GM13976 (cell line): ENCODE results near the gene PTCH1.

ENCODE experiments used
- DNase-seq: peaks from one replicate; pipeline ENCODE4 v3.0.0; 2012; ENCODE audit warnings: low spot score
- CTCF ChIP-seq: IDR thresholded peaks from 2 replicates; pipeline ENCODE4 v1.5.1; 2012; ENCODE audit warnings: borderline replicate concordance, mild to moderate bottlenecking; ENCODE audit not compliant: insufficient read depth; ENCODE audit errors: extremely low read depth, missing control alignments, control extremely low read depth
- in situ Hi-C: fragments of 300-500 bp; cut with MboI; formaldehyde crosslinking; loops from one replicate; pipeline ENCODE4 v1.12.0; 2022; ENCODE audit warnings: low sequenced_read_pairs, mixed read lengths, inconsistent platforms; ENCODE audit not compliant: unreplicated experiment

The PTCH1 gene

GRCh38 chr9:95446984-95447383, 69.8 kb downstream of the PTCH1 start:
- no peak for TF ChIP-seq CTCF
- in situ Hi-C loops = no loop called here

GRCh38 chr9:95446259-95446658, 70.5 kb downstream of the PTCH1 start:
- in situ Hi-C loops = no loop called here
- no peak for TF ChIP-seq CTCF
- DNase-seq = no peak

More at GRCh38 chr9:95446984-95447383, 69.8 kb downstream of the PTCH1 start:
- no peak for DNase-seq

- TF ChIP-seq CTCF = no peak
- in situ Hi-C loops = no loop called here
- no peak for DNase-seq
These were observed 72.6 kb downstream of the PTCH1 start for GRCh38 chr9:95444160-95444559.

- DNase-seq = no peak
- in situ Hi-C loops = no loop called here
- TF ChIP-seq CTCF = no peak
These were observed 73.5 kb downstream of the PTCH1 start for GRCh38 chr9:95443301-95443700.

GRCh38 chr9:95441081-95441480, 75.7 kb downstream of the PTCH1 start:
- TF ChIP-seq CTCF = no peak
- no peak for DNase-seq

GRCh38 chr9:95440447-95440846, 76.3 kb downstream of the PTCH1 start:
- no peak for DNase-seq
- in situ Hi-C loops = no loop called here
- TF ChIP-seq CTCF = no peak

More at GRCh38 chr9:95441081-95441480, 75.7 kb downstream of the PTCH1 start:
- in situ Hi-C loops = no loop called here

GRCh38 chr9:95438561-95439357, 78.0 kb downstream of the PTCH1 start:
- no peak for TF ChIP-seq CTCF
- in situ Hi-C loops = no loop called here
- no peak for DNase-seq
